ENCODE data around the gene ATXN7L1. TPM values are rescaled to one million over a fixed set of nuclear protein-coding genes. Genes with fewer than 3 reads are reported as not detected.
A peak's percentile ranks its signal among the peaks of the same experiment; 100 is the strongest.
"Not testable (repeated sequence)": the region's sequence is repeated elsewhere in the genome, so short reads cannot be mapped to it uniquely, and the experiment has no call there.

ATXN7L1 gene
- total RNA-seq, 1 experiment from 2014 or later = 4.0 TPM

DNA sequence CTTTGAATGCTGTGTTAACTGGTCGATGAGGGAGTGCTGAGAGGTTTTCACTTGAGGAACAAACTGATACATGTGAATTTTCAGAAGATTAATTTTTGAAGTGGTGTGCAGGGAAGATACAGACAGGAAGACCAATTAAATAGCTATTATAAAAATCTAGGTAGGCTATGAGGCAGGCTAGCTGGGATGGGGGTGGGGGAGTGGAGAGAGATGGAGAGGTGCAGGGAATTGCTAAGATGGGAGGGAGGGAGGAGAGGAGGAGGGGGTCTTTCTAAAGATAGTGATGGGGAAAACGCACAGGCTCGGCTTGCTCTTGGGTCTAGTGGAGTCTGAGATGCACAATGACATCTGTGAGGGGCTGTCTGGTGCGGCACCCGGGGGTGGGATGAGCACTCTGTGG lies 15.2 kb downstream of the ATXN7L1 start:
- no peak for DNase-seq (ENCODE audit: low read depth)

DNA sequence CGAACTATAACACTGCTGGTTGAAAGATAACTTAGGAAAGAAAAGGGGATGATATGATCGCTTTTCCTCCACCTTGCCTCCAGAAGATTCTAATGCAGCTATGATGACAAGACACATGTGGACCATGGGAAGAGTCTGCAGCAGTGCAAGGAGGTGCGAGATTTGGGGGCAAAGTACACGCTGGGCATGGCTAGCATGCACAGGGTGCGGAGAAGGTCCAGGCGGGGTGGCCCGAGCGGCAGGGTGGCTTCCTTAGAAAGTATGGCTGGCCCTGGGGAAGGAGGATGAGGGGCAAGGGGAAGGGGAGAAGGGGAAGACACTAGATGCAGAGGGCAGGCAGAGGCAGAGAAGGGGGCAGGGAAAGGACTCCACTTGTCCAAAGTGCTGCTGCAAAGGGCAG lies 15.6 kb downstream of the ATXN7L1 start:
- DNase-seq (ENCODE audit: low read depth) = no peak

DNA sequence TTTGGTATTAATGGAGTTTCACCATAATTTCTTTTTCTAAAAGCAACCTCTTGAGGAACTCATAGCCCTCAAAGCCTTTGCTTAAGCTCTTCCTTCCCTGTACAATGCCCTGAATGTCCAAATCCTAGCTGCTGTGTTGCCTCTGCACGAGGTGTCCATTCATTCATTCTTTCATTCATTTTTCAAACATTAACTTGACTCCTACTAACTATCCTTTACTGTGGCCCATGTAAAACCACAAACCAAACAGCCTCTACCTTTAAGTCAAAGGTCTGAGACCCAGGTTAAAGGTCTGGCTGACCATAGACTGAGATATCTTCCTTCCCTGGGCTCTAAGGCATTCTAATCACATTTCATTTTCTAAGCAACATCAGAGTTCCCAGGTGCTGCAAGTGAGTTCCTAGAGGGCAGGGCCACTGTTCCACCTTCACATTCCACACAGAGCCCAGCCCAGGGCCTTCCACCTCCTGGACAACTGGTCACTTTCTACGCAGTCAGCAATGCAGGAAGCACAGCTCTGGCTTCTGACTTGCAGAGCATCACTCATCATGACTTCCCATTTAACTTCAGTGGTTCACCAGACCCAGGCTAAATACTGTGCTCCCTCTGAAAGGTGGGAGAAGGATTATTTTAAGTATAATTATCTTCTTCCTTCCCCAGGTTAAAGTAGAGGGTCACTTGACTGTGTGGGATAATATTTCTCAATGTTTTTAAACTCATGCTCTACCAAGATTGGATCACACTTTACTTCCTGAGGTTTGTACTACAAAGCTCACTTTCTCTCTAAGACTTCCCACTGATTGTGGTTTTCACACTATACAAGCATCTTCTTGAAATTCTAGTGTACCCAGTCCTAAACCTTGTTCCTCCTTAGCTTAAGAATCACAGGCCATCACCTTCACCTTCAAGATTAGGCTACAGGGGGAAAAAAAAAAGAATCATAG lies 19.1 kb downstream of the ATXN7L1 start:
- DNase-seq (ENCODE audit: low read depth) = no peak

DNA sequence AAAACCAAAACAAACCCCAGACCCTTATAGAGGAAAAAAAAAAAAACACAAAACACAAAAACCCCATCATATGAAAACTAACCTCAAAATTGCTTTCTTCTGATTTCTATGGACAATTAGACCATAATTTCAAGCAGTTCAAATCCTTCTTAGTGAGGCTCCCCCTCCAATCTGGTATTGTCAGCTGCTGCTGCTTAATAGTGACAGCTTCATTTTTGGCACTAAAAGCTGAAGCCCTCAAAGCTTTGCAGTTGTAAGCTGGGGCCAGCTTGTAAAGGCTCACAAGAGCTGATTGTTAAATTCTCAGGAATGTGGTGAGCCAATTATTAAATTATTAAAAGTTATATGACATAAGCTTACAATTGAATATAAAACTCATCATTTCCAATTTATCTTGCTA lies 21.9 kb downstream of the ATXN7L1 start:
- DNase-seq (ENCODE audit: low read depth) = no peak

DNA sequence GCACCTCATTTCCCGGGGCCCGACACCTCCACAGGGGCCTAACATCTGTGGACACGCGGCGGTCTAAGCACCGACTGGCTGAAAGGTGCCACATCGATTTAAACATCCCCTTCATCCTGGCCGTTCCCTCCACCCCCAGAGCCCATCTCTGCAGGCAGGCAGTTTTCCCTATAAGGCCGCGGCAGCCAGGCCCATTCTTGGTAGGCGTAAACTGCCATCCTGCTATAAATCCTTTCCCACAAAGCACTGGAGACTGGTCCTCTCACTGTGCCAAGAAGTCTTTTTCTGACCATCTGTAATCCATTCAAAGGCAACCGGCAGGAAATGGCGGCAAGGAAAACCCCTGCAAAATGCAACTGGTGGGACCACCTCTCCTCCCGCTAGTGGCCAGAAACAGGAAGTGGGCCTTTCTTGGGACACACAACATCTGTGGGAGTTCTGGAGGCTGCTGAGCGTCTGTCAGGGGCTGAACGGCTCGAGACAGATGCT lies 22.4 kb downstream of the ATXN7L1 start:
- DNase-seq (ENCODE audit: low read depth) = no peak

DNA sequence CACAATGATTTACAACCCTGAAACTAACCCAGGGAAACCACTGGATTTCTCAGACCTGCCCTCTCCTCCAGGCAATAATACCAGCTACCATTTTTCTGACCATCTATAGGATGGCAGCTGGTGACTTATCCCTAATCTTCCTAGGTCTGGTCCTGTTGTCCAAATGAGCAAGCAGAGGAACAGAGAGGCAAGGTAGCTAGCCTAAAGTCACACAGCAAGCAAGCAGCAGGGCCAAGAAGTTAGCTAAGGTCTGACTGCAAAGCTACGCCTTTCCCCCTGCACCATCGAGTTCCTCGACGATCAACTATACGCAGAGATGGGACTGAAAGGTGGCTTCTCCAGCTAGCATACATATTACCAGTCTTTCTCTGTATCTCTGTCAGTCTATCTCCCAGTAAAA lies 25.3 kb downstream of the ATXN7L1 start:
- no peak for DNase-seq (ENCODE audit: low read depth)

DNA sequence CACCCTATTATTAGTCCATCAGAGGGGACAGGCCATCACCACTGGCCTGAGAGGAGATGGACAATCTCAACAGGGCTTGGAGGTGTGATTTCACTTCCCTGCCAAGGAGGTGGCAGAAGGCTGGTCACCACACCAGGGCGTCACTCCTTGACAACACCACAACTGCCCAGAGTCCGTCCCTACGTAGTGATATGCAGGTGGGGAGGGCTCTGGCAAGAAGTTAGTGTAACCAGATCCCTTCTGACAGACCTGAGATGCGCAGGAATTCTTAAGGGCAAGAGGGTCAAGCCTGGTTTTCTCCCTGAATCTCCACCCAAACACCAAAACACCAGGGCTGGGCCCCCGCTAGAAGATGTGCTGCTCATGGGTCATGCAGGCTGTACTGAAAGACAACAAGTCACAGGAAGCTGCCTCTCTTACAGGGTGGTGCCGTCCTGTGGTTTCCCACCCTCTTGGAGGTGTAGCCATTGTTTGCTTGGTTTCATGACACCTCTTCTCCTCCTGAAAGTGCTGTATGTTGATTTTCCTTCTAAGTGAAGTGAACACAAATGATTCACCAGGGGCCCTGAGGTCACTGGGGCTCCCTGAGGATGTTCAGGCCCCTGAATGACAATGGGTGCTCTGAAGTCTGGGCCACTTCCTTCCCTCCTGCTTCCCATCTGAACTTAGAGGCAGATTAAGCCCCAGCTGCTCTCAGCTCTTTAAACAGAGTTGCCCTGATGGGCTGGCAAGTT lies 27.1 kb downstream of the ATXN7L1 start:
- DNase-seq (ENCODE audit: low read depth) = peak; percentile 63

DNA sequence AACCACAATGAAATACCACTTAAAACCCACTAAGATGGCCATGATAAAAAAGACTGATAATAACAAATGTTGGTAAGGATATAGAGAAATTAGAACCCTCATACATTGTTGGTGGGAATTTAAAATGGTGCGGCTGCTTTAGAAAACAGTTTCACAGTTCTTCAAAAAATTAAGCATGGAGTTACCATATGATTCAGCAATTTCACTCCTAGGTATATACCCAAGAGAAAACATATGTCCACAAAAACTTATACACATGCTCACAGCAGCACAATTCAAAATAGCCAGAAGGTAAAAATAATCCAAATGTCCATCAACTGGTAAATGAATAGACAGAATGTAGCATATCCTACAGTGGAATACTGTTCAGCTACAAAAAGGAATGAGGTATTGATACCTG lies 30.0 kb downstream of the ATXN7L1 start:
- no peak for DNase-seq (ENCODE audit: low read depth)

DNA sequence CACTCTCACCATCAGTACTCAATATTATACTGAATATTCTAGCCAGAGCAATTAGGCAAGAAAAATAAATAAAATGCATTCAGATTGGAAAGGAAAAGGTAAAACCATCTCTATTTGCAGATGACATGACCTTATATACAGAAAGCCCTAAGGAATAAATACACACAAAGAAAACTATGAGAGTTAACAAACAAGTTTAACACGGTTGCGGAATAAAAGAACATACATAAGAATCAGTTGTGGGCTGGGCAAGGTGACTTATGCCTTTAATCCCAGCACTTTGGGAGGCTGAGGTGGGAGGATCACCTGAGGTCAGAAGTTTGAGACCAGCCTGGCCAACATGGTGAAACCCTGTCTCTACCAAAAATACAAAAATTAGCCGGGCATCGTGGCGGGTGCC lies 31.7 kb downstream of the ATXN7L1 start:
- not testable (repeated sequence) for DNase-seq (ENCODE audit: low read depth)

DNA sequence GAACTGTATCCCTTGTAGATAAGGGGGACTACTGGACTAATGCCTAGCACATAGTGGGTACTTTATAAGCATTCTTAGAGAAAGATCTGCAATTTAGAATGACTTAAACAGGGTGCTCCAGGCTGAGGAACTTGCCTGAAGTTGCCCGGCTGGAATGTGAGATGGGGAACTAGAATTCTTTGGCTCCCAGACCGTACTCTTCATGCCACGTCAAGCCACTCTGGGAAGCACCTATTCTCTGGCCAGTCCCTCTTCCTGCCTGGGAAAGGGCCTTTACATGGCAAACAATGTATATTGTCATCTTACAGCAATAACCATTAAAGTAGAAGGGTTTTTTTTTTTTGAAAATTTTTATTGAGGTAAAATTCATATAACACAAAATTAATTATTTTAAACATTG lies 34.5 kb downstream of the ATXN7L1 start:
- DNase-seq (ENCODE audit: low read depth) = no peak

DNA sequence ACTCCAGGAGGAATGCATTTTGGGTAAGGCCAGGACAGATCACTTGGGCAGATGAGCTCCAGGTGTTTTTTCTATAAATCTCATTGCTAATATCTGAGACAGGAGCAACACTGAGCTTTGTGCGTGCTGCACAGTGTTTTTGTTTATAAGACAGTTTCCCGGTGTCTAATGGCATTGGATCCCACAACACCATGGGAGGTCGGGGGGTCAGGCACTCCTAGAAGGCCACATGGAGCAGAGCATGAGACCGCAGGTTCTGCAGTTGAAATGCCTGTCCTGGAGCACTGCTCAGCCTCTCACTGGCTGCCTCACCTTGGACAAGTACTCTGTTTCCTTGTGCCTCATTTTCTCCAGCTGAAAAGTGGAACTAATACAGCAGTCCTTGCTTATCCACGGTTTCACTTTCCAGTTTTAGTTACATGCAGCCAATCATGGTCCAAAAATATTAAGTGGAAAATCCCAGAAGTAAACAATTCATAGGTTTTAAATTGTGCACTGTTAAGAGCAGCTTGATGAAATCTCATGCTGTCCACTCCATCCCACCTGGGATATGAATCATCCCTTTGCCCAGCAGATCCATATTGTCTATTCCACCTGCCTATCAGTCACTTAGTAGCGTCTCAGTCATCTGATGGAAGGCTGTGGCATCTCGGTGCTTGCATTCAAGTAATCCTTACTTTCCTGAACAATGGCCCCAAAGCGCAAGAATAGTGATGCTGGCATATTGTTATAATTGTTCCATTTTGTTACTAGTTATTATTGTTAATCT lies 35.2 kb downstream of the ATXN7L1 start:
- no peak for DNase-seq (ENCODE audit: low read depth)

DNA sequence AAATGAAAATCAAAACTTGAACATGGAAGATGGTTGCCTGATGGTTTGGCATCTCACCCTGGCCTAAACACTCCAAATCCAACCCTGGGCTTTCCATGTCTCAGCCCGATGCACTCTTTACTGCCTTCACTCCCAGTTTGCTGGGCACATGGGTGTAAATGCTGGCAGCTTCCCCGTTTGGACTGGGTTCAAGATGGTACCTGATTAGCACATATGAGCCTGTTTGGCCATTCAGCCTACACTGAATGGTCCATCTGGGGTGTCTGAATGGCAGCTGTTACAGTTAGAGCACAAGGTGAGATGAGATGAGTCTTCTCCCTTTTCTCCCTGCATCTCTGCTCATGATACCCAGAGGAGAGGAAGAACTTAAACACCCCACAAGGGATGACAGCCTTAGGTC lies 37.1 kb downstream of the ATXN7L1 start:
- no peak for DNase-seq (ENCODE audit: low read depth)

DNA sequence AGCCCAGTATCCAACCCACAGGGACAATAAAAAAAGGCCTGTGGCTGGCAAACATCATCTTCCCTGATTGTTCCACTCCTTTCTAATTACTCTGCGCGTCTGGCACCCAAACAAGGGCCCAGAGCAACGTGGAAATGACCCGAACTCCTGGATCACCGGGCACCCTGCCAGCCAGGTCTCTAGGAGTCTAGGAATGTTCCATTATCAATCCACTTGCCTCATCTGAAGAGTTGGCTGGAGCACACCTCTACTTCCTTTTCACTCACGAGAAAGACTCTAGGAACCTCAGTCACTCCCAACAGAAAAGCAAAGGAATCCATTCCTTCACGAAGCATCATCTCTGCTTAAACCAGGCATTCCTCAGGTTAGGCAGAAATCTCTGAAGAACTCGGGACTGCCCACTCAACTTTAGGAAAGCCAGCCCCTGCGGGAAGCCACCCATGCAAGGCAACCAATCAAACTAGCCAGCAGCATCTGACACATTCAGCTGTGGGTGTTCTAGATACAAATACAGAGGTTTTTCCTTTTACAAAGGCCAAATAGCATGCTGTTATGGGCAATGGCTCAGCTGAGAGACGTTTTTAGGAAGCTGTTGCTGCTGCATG lies 37.7 kb downstream of the ATXN7L1 start:
- no peak for DNase-seq (ENCODE audit: low read depth)

DNA sequence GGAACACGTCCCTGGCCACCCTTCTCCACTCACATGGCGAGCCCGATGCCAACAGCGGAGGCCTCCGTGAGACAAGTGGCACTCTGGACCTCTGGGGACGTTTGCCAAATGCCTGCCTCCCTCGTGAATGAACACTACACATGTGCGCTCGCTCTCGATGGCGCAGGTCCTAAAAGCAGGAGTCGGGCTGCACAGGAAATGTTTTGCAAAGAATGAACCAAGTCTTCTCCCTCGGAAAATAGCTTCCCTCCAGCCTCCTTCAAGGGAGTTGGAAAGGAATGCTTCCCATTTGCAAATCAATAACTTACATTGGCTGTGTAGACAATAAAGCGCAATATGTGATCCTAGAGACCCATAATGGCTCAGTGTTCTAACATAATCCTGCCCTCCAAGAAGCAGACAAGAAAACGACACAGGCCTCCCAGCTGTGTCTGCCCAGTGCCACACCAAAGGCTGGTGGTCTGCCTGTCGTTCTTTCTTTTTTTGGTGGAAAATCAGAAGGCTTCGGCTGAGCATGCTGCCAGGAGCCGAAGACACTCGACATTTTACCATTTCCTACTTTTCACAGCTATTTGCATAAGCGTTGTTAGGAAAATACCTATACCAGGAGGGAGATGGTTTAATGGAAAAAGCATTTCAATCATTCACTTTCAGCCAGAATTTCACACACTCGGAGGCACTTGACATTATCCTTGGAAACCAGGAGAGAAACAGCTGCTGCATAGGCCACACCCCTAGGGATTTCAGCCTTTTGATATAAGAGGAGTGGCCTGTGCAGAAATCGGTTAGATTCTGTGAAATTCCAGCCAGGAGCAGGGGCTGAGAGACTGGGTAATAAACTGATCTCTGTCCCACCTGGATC lies 38.4 kb downstream of the ATXN7L1 start:
- no peak for DNase-seq (ENCODE audit: low read depth)

DNA sequence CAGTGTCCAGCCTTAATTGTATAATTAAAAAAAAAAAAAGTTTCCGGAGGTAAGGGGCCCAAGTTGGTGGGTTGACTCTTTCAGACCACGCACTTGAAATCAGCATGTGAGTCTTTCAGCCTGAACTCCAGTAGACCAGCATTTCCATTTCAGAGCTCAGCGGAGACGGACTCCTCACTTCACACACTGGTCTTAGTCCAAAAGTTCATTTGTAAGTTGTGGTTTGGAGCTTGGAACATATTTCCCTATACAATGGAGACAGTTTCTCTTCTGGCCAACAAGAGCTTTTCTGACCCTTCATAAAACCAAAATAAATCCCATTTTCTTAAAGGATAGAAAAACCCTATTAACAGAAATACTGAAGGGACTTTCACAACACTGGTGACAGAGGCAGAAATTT lies 41.0 kb downstream of the ATXN7L1 start:
- no peak for DNase-seq (ENCODE audit: low read depth)

DNA sequence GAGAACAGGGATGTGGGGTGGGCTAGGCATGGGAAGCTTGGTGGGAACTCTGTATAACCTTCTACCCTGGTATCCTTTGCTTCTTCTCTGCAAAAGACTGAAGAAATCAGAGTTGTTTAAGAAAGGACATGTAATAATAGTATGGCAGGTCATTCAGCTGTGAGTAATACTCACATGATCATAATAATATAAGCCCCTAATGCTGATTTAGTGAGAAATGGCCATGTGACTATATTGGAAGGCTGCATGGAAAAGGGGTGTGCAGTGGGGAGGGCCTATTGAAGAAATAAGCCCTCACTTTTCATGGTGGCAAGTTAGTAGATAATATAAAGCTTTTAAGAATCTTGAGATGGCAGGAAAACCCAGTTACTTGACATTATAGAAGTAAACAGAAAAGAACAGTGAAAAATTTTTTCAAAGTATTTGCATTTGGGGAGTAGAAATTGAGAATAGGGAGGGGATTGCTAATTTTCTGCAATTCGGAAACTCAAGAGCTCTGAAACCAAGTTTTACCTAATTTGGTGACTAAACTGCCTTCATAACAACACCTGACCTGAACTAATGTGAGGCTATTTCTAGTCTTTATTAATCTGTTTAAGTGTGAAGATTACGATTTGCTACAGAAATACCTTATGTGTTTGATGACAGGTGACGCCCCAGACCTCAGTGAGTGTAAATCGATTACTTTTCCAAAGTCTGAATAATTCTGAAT lies 44.4 kb downstream of the ATXN7L1 start:
- no peak for DNase-seq (ENCODE audit: low read depth)

DNA sequence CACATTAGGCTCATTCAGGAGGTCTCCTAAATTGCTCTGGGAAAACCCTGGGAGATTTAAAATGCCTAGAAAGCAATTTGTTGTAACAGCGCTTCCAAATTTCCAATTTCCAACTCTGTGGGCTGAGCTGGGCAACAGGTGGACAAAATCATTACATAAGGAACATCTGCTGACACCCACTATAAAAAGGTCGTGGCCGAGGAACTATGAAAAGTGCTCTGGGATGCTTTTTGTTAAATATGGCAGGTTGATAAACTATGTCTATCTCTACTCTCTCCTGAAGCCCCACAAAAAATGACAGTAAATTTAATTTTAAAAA lies 45.1 kb downstream of the ATXN7L1 start:
- no peak for DNase-seq (ENCODE audit: low read depth)

DNA sequence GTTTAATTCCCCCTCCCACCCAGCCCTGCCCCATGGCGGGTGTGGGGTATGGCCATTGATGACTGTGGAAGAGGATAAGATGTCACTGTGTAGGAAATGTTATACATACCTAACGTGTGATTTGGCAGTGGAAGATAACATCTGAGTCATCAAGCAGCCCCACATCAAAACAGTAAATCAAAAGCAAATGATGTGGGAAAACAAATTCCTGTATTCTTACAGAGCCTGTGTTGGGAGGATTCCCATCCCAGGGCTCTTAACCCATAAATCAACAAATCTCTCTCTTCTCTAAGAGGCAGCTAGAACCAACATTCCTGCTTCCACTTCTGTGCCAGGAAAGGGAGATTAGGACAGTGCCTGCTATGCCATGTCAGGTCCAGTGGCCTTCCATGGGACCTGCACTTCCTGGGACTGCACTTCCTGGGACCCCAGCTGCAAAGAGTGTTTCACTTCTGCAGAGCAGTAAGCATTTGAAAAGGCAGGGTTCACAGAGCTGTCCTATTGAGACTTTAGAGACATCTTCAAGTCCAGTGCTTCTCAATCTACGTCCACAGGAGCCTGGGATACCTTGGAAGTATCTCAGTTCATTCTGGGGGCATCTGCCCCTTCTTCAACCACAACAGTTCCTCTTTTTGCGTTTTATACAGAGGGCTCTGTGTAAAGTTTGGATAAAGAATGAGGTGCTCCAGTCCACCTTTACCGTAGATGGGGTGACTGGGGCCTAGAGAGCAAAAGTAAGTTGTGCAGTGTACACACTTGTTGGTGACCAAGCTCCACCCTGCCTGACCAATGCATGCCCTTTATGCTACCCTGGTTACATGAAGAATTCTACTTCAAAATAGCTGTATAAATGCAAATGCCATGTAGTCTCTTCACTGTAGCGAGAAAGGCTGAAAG lies 45.7 kb downstream of the ATXN7L1 start:
- DNase-seq (ENCODE audit: low read depth) = peak; percentile 98

DNA sequence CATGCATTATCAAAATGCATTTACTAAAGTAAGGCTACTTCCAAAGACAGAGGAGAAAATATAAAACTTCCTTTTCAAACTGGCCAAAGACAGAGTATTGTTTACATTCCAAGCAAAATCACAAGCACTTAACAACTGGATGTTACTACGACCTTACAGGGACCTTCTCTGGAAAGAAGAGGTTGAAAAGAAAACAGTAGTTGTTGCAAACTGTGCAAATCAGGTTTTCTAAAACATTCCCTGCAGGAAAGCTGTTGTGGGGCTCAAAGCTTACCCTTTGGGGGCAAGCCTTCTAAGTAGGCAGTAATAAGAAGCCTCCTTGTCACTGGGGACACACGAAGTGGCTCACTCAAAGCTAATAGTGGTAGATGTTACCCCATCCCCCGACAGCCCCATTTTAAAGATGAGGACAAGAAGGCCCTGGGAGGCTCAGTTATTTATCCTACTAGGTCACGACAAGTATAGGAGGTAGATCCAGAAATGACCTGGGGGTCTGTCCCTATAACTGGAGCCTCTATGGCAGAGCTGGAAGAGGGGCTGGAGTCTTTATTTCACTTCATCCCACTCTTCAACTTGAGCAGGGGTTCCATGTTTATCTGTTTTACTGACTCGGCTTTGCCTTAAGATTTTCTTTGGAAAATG lies 46.6 kb downstream of the ATXN7L1 start:
- no peak for DNase-seq (ENCODE audit: low read depth)
